Endothelial cell of umbilical vein (primary cell): Measurements from ENCODE around the gene ZCCHC14.

Experiments used
- CTCF ChIP-seq, 2 donors: IDR thresholded peaks; 1 replicate in 1 of 2; 2 replicates in 1 of 2; pipeline ENCODE4 v1.5.1; 2011; ENCODE audit warnings: low read length in 2 of 2, mild to moderate bottlenecking in 2 of 2, moderate library complexity in 2 of 2, control low read depth in 1 of 2, inconsistent platforms in 1 of 2, low read depth in 1 of 2; ENCODE audit not compliant: insufficient read depth in 1 of 2; ENCODE audit errors: extremely low read depth in 1 of 2
- EZH2 ChIP-seq: IDR thresholded peaks from 2 replicates; pipeline ENCODE4 v1.6.1; 2012; ENCODE audit warnings: borderline replicate concordance, low read depth, mild to moderate bottlenecking, moderate library complexity, low read length, inconsistent platforms; ENCODE audit not compliant: severe bottlenecking
- JUN ChIP-seq: IDR thresholded peaks from 2 replicates; pipeline ENCODE4 v1.6.1; 2011; ENCODE audit warnings: borderline replicate concordance, low read depth; ENCODE audit not compliant: insufficient read length, insufficient read depth
- MYC ChIP-seq: IDR thresholded peaks from one replicate; pipeline ENCODE4 v1.6.1; 2011; ENCODE audit warnings: mild to moderate bottlenecking, low read depth, low read length
- POLR2A ChIP-seq: IDR thresholded peaks from 2 replicates; pipeline ENCODE4 v1.6.1; 2012; ENCODE audit warnings: low read depth, mild to moderate bottlenecking, control low read depth, low read length
- POLR2AphosphoS5 ChIP-seq: IDR thresholded peaks from 2 replicates; pipeline ENCODE4 v1.6.1; 2012; ENCODE audit warnings: low read depth, mild to moderate bottlenecking, control low read depth, low read length, moderate library complexity; ENCODE audit not compliant: insufficient read depth
- TF ChIP-seq, protein P1 (sequence below): IDR thresholded peaks from 2 replicates; pipeline ENCODE4 v1.6.1; 2011; ENCODE audit not compliant: insufficient read depth, insufficient read length

- TF ChIP-seq POLR2A (no peak), JUN (no peak), CTCF (IDR thresholded peaks at IDR 0.05; ENCODE audit: extremely low read depth in 1 of 2, insufficient read depth in 1 of 2, low read depth in 1 of 2, low read length in 2 of 2) (no peak), EZH2 (no peak), POLR2AphosphoS5 (no peak), MYC (no peak)
- TF ChIP-seq, protein P1, sequence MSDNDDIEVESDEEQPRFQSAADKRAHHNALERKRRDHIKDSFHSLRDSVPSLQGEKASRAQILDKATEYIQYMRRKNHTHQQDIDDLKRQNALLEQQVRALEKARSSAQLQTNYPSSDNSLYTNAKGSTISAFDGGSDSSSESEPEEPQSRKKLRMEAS, result no peak
Observed at GRCh38 chr16:87372305-87372704, 120.5 kb downstream of the ZCCHC14 start.
